ENCODE results near the gene ST3GAL3.

The ST3GAL3 gene

GRCh38 chr1:43688594-43689000 lies 18.7 kb upstream of the ST3GAL3 start:
- TF ChIP-seq CTCF (IDR thresholded peaks at IDR 0.05; ENCODE audit: low read depth, low read length) (no peak), MAX (IDR thresholded peaks at IDR 0.05; ENCODE audit: low read depth, low read length) (no peak)
- peak; percentile 14 for DNase-seq (ENCODE audit: low read depth)
- H3K4me3 ChIP-seq (ENCODE audit: low read depth, low read length), result no peak overlapping the region

- TF ChIP-seq CTCF (IDR thresholded peaks at IDR 0.05; ENCODE audit: low read depth, low read length) (no peak), POLR2A (IDR thresholded peaks at IDR 0.05; ENCODE audit: extremely low read depth, insufficient read length) (no peak)
- H3K4me3 ChIP-seq (ENCODE audit: low read depth, low read length), result no peak overlapping the region
Measured at GRCh38 chr1:43689289-43689688, 18.0 kb upstream of the ST3GAL3 start.

GRCh38 chr1:43691871-43692815 lies 15.2 kb upstream of the ST3GAL3 start:
- DNase-seq (ENCODE audit: low read depth), result no peak
- H3K4me3 ChIP-seq (ENCODE audit: low read depth, low read length), result no peak overlapping the region
- no peak for TF ChIP-seq POLR2A (IDR thresholded peaks at IDR 0.05; ENCODE audit: extremely low read depth, insufficient read length)

More at GRCh38 chr1:43689289-43689688, 18.0 kb upstream of the ST3GAL3 start:
- DNase-seq (ENCODE audit: low read depth), result no peak

GRCh38 chr1:43693371-43693770 lies 14.0 kb upstream of the ST3GAL3 start:
- TF ChIP-seq POLR2A (IDR thresholded peaks at IDR 0.05; ENCODE audit: extremely low read depth, insufficient read length) (no peak), CTCF (IDR thresholded peaks at IDR 0.05; ENCODE audit: low read depth, low read length) (no peak), MAX (IDR thresholded peaks at IDR 0.05; ENCODE audit: low read depth, low read length) (no peak), MYC (IDR thresholded peaks at IDR 0.05; ENCODE audit: low read depth, low read length) (no peak)
- H3K4me3 ChIP-seq (ENCODE audit: low read depth, low read length), result no peak overlapping the region
- DNase-seq (ENCODE audit: low read depth), result no peak

- TF ChIP-seq POLR2A (IDR thresholded peaks at IDR 0.05; ENCODE audit: extremely low read depth, insufficient read length) (no peak), MYC (IDR thresholded peaks at IDR 0.05; ENCODE audit: low read depth, low read length) (no peak), CTCF (IDR thresholded peaks at IDR 0.05; ENCODE audit: low read depth, low read length) (no peak), MAX (IDR thresholded peaks at IDR 0.05; ENCODE audit: low read depth, low read length) (no peak)
- no peak for DNase-seq (ENCODE audit: low read depth)
- H3K4me3 ChIP-seq (ENCODE audit: low read depth, low read length), result no peak overlapping the region
Measured at GRCh38 chr1:43699281-43699680, 8.1 kb upstream of the ST3GAL3 start.

GRCh38 chr1:43703836-43704235 lies 3.5 kb upstream of the ST3GAL3 start:
- no peak overlapping the region for H3K4me3 ChIP-seq (ENCODE audit: low read depth, low read length)
- no peak for TF ChIP-seq MYC (IDR thresholded peaks at IDR 0.05; ENCODE audit: low read depth, low read length)
- TF ChIP-seq POLR2A (IDR thresholded peaks at IDR 0.05; ENCODE audit: extremely low read depth, insufficient read length), result no peak
- TF ChIP-seq MAX (IDR thresholded peaks at IDR 0.05; ENCODE audit: low read depth, low read length), result no peak
- no peak for TF ChIP-seq CTCF (IDR thresholded peaks at IDR 0.05; ENCODE audit: low read depth, low read length)
- no peak for DNase-seq (ENCODE audit: low read depth)

Measured in NB4 (cell line).